Body of pancreas (tissue), 4 donors: ENCODE data around the gene VKORC1L1.

Source experiments
- POLR2A ChIP-seq, 3 donors: fragments of 450-650 bp; IDR thresholded peaks; one replicate each; pipeline ENCODE4 v1.6.1; 2016; ENCODE audit warnings: antibody characterized with exemption in 3 of 3, mild to moderate bottlenecking in 2 of 3
- TF ChIP-seq, protein P1 (sequence below), 7 experiments: fragments of 450-650 bp in 4 of 7; fragments of 200-600 bp in 3 of 7; sonication (generic) in 3 of 7; IDR thresholded peaks; one replicate each; pipeline ENCODE4 v1.5.1; 2016 to 2019; ENCODE audit warnings: antibody characterized with exemption in 7 of 7

DNA sequence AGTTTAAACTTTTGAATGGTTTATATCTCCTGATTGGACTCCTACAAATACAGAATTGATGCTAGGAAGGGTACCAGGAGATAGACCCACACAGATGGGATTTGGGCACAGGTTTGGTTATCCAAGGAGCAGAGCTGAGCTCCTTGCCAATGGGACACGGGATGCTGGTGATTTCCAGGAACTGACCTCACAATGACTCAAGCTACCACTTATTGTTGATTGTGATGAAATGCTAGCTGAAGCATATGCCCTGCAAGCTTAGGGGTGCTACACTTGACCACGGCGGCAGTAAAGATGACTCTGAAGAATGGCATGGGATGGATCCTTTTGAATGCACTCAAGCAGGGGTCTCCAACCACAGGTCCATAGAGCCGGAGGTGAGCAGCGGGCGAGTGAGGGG, 45.5 kb upstream of the VKORC1L1 start:
- TF ChIP-seq, protein P1, sequence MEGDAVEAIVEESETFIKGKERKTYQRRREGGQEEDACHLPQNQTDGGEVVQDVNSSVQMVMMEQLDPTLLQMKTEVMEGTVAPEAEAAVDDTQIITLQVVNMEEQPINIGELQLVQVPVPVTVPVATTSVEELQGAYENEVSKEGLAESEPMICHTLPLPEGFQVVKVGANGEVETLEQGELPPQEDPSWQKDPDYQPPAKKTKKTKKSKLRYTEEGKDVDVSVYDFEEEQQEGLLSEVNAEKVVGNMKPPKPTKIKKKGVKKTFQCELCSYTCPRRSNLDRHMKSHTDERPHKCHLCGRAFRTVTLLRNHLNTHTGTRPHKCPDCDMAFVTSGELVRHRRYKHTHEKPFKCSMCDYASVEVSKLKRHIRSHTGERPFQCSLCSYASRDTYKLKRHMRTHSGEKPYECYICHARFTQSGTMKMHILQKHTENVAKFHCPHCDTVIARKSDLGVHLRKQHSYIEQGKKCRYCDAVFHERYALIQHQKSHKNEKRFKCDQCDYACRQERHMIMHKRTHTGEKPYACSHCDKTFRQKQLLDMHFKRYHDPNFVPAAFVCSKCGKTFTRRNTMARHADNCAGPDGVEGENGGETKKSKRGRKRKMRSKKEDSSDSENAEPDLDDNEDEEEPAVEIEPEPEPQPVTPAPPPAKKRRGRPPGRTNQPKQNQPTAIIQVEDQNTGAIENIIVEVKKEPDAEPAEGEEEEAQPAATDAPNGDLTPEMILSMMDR (IDR thresholded peaks at IDR 0.05): no peak
- TF ChIP-seq POLR2A (IDR thresholded peaks at IDR 0.05): no peak
